Loucy (cell line): ENCODE results near the gene RAET1E.

Experiments used
- H2AFZ ChIP-seq: fragments of 200-600 bp; sonication (generic); 2 replicates; pipeline ENCODE4 v1.6.0; 2016; ENCODE audit warnings: antibody characterized with exemption, mild to moderate bottlenecking, low read length, moderate library complexity
- H3F3A ChIP-seq: fragments of 200-600 bp; 2 replicates; pipeline ENCODE4 v1.6.0; 2016; ENCODE audit warnings: antibody characterized with exemption, low read depth, mild to moderate bottlenecking
- H3K27me3 ChIP-seq: fragments of 200-600 bp; sonication (generic); 2 replicates; pipeline ENCODE4 v1.6.1; 2014; ENCODE audit warnings: low read length, mild to moderate bottlenecking; ENCODE audit not compliant: insufficient read depth, poor library complexity, severe bottlenecking
- H3K36me3 ChIP-seq: fragments of 200-600 bp; sonication (generic); 2 replicates; pipeline ENCODE4 v1.6.1; 2016; ENCODE audit warnings: low read length; ENCODE audit not compliant: insufficient read depth
- H3K4me1 ChIP-seq: fragments of 200-600 bp; sonication (generic); 2 replicates; pipeline ENCODE4 v1.5.1; 2014; ENCODE audit warnings: low read length, mild to moderate bottlenecking; ENCODE audit not compliant: insufficient read depth, poor library complexity, severe bottlenecking
- H3K4me2 ChIP-seq: fragments of 200-600 bp; sonication (generic); 2 replicates; pipeline ENCODE4 v1.6.0; 2014; ENCODE audit warnings: antibody characterized with exemption, low read length, low read depth, mild to moderate bottlenecking; ENCODE audit not compliant: poor library complexity, severe bottlenecking
- H3K4me3 ChIP-seq: fragments of 200-600 bp; sonication (generic); 2 replicates; pipeline ENCODE4 v1.5.1; 2014; ENCODE audit warnings: low read length, mild to moderate bottlenecking, mixed read lengths; ENCODE audit not compliant: poor library complexity, severe bottlenecking
- H3K79me2 ChIP-seq: fragments of 200-600 bp; sonication (generic); 2 replicates; pipeline ENCODE4 v1.6.1; 2014; ENCODE audit warnings: low read length; ENCODE audit not compliant: insufficient read depth
- H3K9ac ChIP-seq: fragments of 200-600 bp; sonication (generic); 2 replicates; pipeline ENCODE4 v1.6.0; 2014; ENCODE audit warnings: mild to moderate bottlenecking, low read depth, low read length, moderate library complexity; ENCODE audit not compliant: poor library complexity, severe bottlenecking
- H3K9me2 ChIP-seq: fragments of 200-600 bp; sonication (generic); replicated peaks from 2 replicates; pipeline ENCODE4 v1.6.1; 2016; ENCODE audit warnings: low read depth, low read length, mixed read lengths
- H3K9me3 ChIP-seq: fragments of 200-600 bp; sonication (generic); 2 replicates; pipeline ENCODE4 v1.6.1; 2014; ENCODE audit warnings: mild to moderate bottlenecking, antibody characterized with exemption, low read length, low read depth; ENCODE audit not compliant: insufficient read depth
- H4K20me1 ChIP-seq: fragments of 200-600 bp; sonication (generic); 2 replicates; pipeline ENCODE4 v1.6.0; 2014; ENCODE audit warnings: antibody characterized with exemption, low read length, mild to moderate bottlenecking; ENCODE audit not compliant: insufficient read depth, poor library complexity, severe bottlenecking
- CTCF ChIP-seq: fragments of 200-600 bp; sonication (generic); conservative IDR thresholded peaks from 2 replicates; pipeline ENCODE4 v1.5.1; 2014; ENCODE audit warnings: mild to moderate bottlenecking, antibody characterized with exemption, low read length
- EZH2phosphoT487 ChIP-seq: fragments of 200-600 bp; IDR thresholded peaks from 2 replicates; pipeline ENCODE4 v1.6.1; 2018; ENCODE audit warnings: antibody characterized with exemption, mild to moderate bottlenecking, moderate library complexity, borderline replicate concordance

RAET1E gene

GRCh38 chr6:149918151-149918905 lies 20.4 kb upstream of the RAET1E start:
- Histone ChIP-seq H3K9ac (no peak overlapping the region), H3K79me2 (no peaks in the 10 kb centered on the region), H3F3A (no peaks in the 10 kb centered on the region), H4K20me1 (no peaks in the 10 kb centered on the region), H2AFZ (no peak overlapping the region), H3K9me3 (no peaks in the 10 kb centered on the region), H3K36me3 (no peaks in the 10 kb centered on the region), H3K27me3 (no peaks in the 10 kb centered on the region), H3K4me3 (no peak overlapping the region), H3K4me2 (no peak overlapping the region), H3K9me2 (no peaks in the 10 kb centered on the region), H3K4me1 (peaks cover 3% of the 10 kb centered on the region)
- TF ChIP-seq EZH2phosphoT487, result no peak
- no peak for TF ChIP-seq CTCF

DNA sequence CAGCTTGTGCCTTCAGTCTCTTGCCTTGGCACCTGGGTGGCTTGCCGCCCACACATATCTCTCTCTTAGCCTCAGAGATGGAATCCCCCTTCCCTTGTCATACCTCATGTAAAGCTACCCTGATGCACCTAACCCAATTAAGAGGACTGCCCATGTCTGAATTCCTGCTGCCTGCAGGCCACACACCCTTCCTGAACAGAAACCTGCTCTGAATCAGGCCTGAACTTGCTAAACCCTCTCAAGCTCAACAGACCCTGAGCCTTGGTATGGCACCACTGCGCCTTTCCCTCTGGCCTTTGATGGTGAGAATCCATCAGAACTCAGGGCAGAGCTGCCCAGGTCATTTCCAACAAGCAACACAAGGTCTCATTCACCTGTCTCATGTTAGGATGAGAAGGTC lies 19.8 kb upstream of the RAET1E start:
- Histone ChIP-seq H3K4me1 (peaks cover 2% of the 10 kb centered on the region), H3F3A (no peaks in the 10 kb centered on the region), H4K20me1 (no peaks in the 10 kb centered on the region), H3K9me2 (no peaks in the 10 kb centered on the region), H3K36me3 (no peaks in the 10 kb centered on the region), H3K9ac (no peak overlapping the region), H2AFZ (no peak overlapping the region), H3K9me3 (no peaks in the 10 kb centered on the region), H3K27me3 (no peaks in the 10 kb centered on the region), H3K79me2 (no peaks in the 10 kb centered on the region), H3K4me2 (no peak overlapping the region), H3K4me3 (no peak overlapping the region)
- no peak for TF ChIP-seq CTCF
- TF ChIP-seq EZH2phosphoT487, result no peak

DNA sequence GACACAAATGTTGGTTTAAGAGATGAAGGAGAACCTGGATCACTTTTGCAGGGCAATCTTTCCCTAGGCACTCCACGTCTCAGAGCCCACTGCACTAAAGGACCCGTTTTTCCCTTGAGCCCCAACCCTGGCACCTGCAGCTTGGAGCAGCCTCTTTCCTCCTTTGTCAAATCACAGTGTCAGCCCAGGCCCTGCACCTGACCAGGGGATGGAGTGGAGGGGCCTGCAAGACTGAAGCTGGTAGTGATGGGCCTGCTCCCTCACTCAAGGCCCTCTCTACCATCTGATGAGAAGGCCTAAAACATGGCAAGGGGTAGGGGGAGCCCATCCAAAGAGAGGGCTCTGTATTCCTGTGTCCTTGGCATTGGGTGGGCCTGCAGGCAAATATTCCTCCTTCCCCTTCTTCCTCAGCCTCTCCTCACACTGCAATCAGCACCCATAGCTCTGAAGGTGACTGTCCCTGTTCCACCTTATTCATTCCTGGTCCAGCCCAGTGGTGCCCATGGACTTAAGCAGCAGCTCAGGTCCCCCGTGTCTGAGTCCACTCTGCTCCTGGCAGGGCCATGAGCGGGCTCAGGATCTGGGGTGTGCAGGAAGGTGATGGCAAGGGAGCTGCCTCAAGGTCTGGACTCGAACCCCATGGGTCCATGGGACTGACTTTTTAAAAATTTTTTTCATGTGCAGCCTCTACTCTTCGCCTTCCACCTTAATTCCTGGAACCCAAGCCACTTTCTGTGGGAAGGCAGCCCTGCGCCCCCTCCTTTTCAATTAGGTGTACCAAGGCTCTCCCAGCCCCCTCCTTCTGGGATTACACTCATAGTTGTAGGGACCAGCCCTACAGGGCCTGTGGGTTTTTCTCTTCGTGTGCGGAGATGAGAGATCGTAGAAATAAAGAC lies 18.3 kb upstream of the RAET1E start:
- Histone ChIP-seq H3K4me1 (no peaks in the 10 kb centered on the region), H3K36me3 (no peaks in the 10 kb centered on the region), H3K79me2 (no peaks in the 10 kb centered on the region), H3K4me3 (no peak overlapping the region), H3K27me3 (no peaks in the 10 kb centered on the region), H3K4me2 (no peak overlapping the region), H3K9ac (no peak overlapping the region), H3K9me2 (no peaks in the 10 kb centered on the region), H2AFZ (no peak overlapping the region), H3F3A (no peaks in the 10 kb centered on the region), H3K9me3 (no peaks in the 10 kb centered on the region), H4K20me1 (no peaks in the 10 kb centered on the region)
- no peak for TF ChIP-seq EZH2phosphoT487
- no peak for TF ChIP-seq CTCF
